ENCODE measurements around the gene NFE2L3.

DNA sequence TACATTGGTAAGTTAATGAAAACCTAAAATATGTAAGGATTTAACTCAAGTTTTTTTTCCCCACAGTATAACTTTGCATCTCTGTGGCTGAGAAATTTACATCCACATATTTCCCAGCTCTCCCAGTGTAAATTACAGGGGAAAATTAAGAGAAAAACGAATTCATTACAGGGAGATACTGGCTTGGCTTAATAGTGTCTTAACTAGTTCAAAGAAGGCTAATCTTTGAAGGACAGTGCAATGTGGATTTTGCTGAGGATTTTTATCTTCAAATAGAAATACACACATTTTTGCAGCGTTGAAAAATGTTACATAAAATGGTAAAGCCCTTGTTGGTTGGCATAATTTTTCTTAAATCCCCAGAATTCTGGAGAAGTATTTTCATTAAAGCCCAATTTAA lies 51.0 kb downstream of the NFE2L3 start:
- no peak for TF ChIP-seq POLR2AphosphoS5 (IDR thresholded peaks at IDR 0.05)
- TF ChIP-seq, protein P1, sequence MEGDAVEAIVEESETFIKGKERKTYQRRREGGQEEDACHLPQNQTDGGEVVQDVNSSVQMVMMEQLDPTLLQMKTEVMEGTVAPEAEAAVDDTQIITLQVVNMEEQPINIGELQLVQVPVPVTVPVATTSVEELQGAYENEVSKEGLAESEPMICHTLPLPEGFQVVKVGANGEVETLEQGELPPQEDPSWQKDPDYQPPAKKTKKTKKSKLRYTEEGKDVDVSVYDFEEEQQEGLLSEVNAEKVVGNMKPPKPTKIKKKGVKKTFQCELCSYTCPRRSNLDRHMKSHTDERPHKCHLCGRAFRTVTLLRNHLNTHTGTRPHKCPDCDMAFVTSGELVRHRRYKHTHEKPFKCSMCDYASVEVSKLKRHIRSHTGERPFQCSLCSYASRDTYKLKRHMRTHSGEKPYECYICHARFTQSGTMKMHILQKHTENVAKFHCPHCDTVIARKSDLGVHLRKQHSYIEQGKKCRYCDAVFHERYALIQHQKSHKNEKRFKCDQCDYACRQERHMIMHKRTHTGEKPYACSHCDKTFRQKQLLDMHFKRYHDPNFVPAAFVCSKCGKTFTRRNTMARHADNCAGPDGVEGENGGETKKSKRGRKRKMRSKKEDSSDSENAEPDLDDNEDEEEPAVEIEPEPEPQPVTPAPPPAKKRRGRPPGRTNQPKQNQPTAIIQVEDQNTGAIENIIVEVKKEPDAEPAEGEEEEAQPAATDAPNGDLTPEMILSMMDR (IDR thresholded peaks at IDR 0.05), result no peak

Measured in breast epithelium (tissue), 3 donors.